ENCODE measurements around the gene ALK.
A peak's percentile ranks its signal among the peaks of the same experiment; 100 is the strongest.

Gene ALK

GRCh38 chr2:29613067-29613466 is 308.3 kb downstream of the ALK start:
- TF ChIP-seq CTCF (IDR thresholded peaks at IDR 0.05; ENCODE audit: control insufficient read depth, extremely low read depth, insufficient read depth), result no peak
- no peak overlapping the region for H3K4me3 ChIP-seq (ENCODE audit: low read depth, low read length)
- no peak for DNase-seq (ENCODE audit: low read depth)

GRCh38 chr2:29612568-29612967 is 308.8 kb downstream of the ALK start:
- no peak for DNase-seq (ENCODE audit: low read depth)
- no peak for TF ChIP-seq CTCF (IDR thresholded peaks at IDR 0.05; ENCODE audit: control insufficient read depth, extremely low read depth, insufficient read depth)
- H3K4me3 ChIP-seq (ENCODE audit: low read depth, low read length), result no peak overlapping the region

GRCh38 chr2:29611850-29612249 is 309.5 kb downstream of the ALK start:
- no peak for TF ChIP-seq CTCF (IDR thresholded peaks at IDR 0.05; ENCODE audit: control insufficient read depth, extremely low read depth, insufficient read depth)
- DNase-seq (ENCODE audit: low read depth), result peak; percentile 82
- H3K4me3 ChIP-seq (ENCODE audit: low read depth, low read length), result no peak overlapping the region; the same call in 1 of the 2 replicates

GRCh38 chr2:29611261-29611660 is 310.1 kb downstream of the ALK start:
- peak; percentile 93 for DNase-seq (ENCODE audit: low read depth)
- H3K4me3 ChIP-seq (ENCODE audit: low read depth, low read length), result no peak overlapping the region; the same call in 1 of the 2 replicates
- no peak for TF ChIP-seq CTCF (IDR thresholded peaks at IDR 0.05; ENCODE audit: control insufficient read depth, extremely low read depth, insufficient read depth)

GRCh38 chr2:29610569-29610968 is 310.8 kb downstream of the ALK start:
- DNase-seq (ENCODE audit: low read depth), result no peak
- no peak for TF ChIP-seq CTCF (IDR thresholded peaks at IDR 0.05; ENCODE audit: control insufficient read depth, extremely low read depth, insufficient read depth)
- H3K4me3 ChIP-seq (ENCODE audit: low read depth, low read length), result no peak overlapping the region

- no peak overlapping the region for H3K4me3 ChIP-seq (ENCODE audit: low read depth, low read length)
- TF ChIP-seq CTCF (IDR thresholded peaks at IDR 0.05; ENCODE audit: control insufficient read depth, extremely low read depth, insufficient read depth), result no peak
- DNase-seq (ENCODE audit: low read depth), result no peak
These were observed 314.4 kb downstream of the ALK start for GRCh38 chr2:29607038-29607420.
